Measurements from ENCODE around the gene ADAM22. TPM values are rescaled to one million over a fixed set of nuclear protein-coding genes. Genes with fewer than 3 reads are reported as not detected.

ADAM22 gene
- total RNA-seq, 4 donors from 2014 or later = 3.6 to 8.6 (median 5.1) TPM

DNA sequence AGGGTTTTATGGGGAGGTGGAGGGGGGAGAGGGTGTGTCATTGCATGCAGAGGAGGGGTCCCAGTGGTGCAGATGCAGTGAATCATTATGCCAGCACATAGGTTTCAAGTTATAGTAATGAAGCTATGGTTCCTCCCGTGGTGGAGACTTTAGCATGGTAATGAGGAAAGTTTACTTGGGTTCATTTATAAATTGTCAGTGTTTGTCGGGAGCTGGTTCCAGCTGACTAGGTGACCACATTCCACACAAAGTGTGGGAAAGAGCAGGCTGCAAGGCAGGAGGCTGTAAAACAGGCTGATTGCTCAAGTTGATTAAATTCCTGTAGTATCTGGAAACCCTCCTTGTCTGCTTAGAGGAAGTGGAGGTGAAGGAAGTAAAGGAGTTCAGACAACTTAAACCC is 206.9 kb downstream of the ADAM22 start:
- DNase-seq (ENCODE audit: low spot score in 2 of 2) = no peak
- Histone ChIP-seq H3K4me3 (no peak overlapping the region), H3K4me1 (no peaks in the 10 kb centered on the region), H3K36me3 (no peaks in the 10 kb centered on the region), H3K27ac (no peak overlapping the region), H3K9me3 (no peaks in the 10 kb centered on the region), H3K27me3 (no peaks in the 10 kb centered on the region)
- TF ChIP-seq POLR2A (IDR thresholded peaks at IDR 0.05) = no peak
- no peak for TF ChIP-seq CTCF (IDR thresholded peaks at IDR 0.05)
- no peak for TF ChIP-seq EP300 (IDR thresholded peaks at IDR 0.05)
- WGBS, 2 donors = 33 to 34% methylated on average over 2 of the region's 2 CpGs

DNA sequence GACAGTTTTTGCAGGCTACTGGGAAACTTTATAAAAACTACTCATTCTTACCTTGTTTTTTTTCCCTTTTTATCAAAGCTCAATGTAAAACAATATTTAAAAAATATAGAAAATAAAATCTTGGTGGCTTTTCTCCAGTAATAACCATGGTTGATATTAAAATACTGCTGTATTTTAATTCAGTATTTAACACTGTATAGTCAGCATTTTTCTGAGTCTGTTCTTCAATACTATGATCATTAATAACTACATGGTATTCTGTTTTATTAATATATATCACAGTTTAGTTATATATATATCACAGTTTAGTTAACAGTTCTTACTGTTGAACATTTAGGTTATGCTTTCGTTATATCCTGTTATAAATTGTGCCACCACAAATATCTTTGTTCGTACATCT is 207.4 kb downstream of the ADAM22 start:
- 92% methylated on average over 2 of the region's 2 CpGs for WGBS, 2 donors
- Histone ChIP-seq H3K27me3 (no peaks in the 10 kb centered on the region), H3K4me1 (no peaks in the 10 kb centered on the region), H3K27ac (no peak overlapping the region), H3K4me3 (no peak overlapping the region), H3K9me3 (no peaks in the 10 kb centered on the region), H3K36me3 (no peaks in the 10 kb centered on the region)
- TF ChIP-seq POLR2A (IDR thresholded peaks at IDR 0.05) = no peak
- TF ChIP-seq EP300 (IDR thresholded peaks at IDR 0.05) = no peak
- no peak for TF ChIP-seq CTCF (IDR thresholded peaks at IDR 0.05)
- DNase-seq (ENCODE audit: low spot score in 2 of 2) = no peak

GRCh38 chr7:88141953-88142352 is 207.9 kb downstream of the ADAM22 start:
- 92% methylated on average over 1 of the region's 1 CpG for WGBS, 2 donors
- H3K36me3 ChIP-seq = no peaks in the 10 kb centered on the region

GRCh38 chr7:88146616-88147015 is 212.6 kb downstream of the ADAM22 start:
- no peaks in the 10 kb centered on the region for H3K4me1 ChIP-seq
- WGBS, 2 donors = 18 to 34% methylated on average over 2 of the region's 2 CpGs
- H3K36me3 ChIP-seq = no peaks in the 10 kb centered on the region
- no peak overlapping the region for H3K27ac ChIP-seq
- no peak overlapping the region for H3K4me3 ChIP-seq
- no peaks in the 10 kb centered on the region for H3K9me3 ChIP-seq
- no peaks in the 10 kb centered on the region for H3K27me3 ChIP-seq
- TF ChIP-seq CTCF (IDR thresholded peaks at IDR 0.05) (no peak), POLR2A (IDR thresholded peaks at IDR 0.05) (no peak), EP300 (IDR thresholded peaks at IDR 0.05) (no peak)
- no peak for DNase-seq (ENCODE audit: low spot score in 2 of 2)

More at GRCh38 chr7:88141953-88142352, 207.9 kb downstream of the ADAM22 start:
- TF ChIP-seq EP300 (IDR thresholded peaks at IDR 0.05) = no peak
- TF ChIP-seq POLR2A (IDR thresholded peaks at IDR 0.05) = no peak
- TF ChIP-seq CTCF (IDR thresholded peaks at IDR 0.05) = no peak
- Histone ChIP-seq H3K4me3 (no peak overlapping the region), H3K27me3 (no peaks in the 10 kb centered on the region), H3K27ac (no peak overlapping the region), H3K9me3 (no peaks in the 10 kb centered on the region), H3K4me1 (no peaks in the 10 kb centered on the region)
- DNase-seq (ENCODE audit: low spot score in 2 of 2) = no peak

- TF ChIP-seq POLR2A (IDR thresholded peaks at IDR 0.05) (no peak), EP300 (IDR thresholded peaks at IDR 0.05) (no peak), CTCF (IDR thresholded peaks at IDR 0.05) (no peak)
Observed at GRCh38 chr7:88147341-88147740, 213.3 kb downstream of the ADAM22 start.

More at GRCh38 chr7:88147341-88147740, 213.3 kb downstream of the ADAM22 start:
- H3K27me3 ChIP-seq = no peaks in the 10 kb centered on the region
- no peak for DNase-seq (ENCODE audit: low spot score in 2 of 2)
- H3K4me3 ChIP-seq = no peak overlapping the region
- H3K9me3 ChIP-seq = no peaks in the 10 kb centered on the region
- H3K36me3 ChIP-seq = no peaks in the 10 kb centered on the region
- no peak overlapping the region for H3K27ac ChIP-seq
- H3K4me1 ChIP-seq = no peaks in the 10 kb centered on the region
